ENCODE measurements around the gene ATP6AP1. TPM values are rescaled to one million over a fixed set of nuclear protein-coding genes. Genes with fewer than 3 reads are reported as not detected.

ATP6AP1 gene
- total RNA-seq, 4 donors from 2014 or later, result 33.6 to 94.5 (median 43.9) TPM

DNA sequence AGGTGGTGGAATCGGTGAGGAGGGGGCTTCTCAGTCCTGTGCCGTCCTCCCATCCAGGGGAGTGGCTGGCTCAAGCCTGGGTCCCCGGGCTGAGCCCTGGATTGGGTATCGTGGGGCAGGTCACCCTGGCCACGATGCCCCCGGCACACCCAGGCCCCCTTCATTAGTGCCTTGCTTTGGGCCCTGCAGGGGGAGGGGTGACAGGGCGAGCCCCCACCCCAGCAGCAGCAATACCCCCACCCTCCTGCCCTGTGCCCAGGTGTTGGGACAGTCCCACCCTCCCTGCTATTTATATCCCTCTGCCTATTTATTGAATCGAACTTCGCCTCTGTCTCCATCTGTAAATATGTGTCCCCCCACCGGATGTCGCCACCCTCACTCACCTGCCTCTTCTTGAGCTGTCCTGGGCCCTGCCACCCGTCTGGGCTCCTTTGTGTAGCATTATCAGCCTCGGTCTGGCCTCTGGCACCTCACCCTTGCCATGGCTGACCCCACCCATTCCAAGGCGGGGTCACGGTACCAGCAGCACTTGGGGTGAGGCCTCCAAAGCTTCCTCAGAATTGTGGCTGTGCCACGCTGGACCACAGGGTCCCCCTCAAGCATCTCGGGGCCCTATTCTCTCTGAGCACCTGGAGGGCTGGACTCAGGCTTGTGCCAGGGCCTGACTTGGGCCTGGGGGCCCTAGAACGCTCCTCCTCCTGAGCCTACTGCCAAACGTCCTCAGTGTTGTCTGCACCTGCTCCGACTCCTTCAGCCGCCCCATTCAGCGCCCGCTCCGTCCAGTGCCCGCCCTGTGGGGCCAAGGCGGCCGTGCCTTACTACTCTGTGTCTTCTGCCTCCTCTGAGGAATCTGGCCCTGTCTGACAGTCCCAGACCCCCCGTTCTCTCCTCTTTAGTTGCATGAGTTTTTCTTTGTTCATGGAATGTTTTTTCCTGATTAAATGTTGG lies 44.5 kb downstream of the ATP6AP1 start:
- no peak for TF ChIP-seq CTCF (IDR thresholded peaks at IDR 0.05; ENCODE audit: low read depth)

GRCh38 chrX:154473683-154474082 lies 45.2 kb downstream of the ATP6AP1 start:
- TF ChIP-seq CTCF (IDR thresholded peaks at IDR 0.05; ENCODE audit: low read depth), result no peak

DNA sequence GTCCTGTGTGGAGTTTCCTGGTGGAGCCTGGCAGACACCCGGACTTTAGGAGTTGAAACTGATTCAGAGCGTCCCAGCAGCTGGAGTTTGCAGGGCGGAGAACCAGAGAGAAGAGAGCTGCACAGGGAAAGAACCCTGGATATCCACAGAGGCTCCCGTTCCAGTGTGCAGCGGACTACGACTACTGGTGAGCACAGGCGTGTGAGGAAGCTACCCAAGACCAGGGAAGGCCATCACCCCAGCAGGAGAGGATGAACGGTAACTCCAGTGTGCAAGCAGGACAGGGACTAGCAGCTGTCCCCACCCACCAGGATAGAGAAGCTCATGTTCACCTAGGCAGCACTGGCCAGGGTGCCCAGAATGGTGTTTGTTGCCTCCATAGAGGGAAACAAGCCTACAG lies 48.3 kb downstream of the ATP6AP1 start:
- no peak for TF ChIP-seq CTCF (IDR thresholded peaks at IDR 0.05; ENCODE audit: low read depth)

DNA sequence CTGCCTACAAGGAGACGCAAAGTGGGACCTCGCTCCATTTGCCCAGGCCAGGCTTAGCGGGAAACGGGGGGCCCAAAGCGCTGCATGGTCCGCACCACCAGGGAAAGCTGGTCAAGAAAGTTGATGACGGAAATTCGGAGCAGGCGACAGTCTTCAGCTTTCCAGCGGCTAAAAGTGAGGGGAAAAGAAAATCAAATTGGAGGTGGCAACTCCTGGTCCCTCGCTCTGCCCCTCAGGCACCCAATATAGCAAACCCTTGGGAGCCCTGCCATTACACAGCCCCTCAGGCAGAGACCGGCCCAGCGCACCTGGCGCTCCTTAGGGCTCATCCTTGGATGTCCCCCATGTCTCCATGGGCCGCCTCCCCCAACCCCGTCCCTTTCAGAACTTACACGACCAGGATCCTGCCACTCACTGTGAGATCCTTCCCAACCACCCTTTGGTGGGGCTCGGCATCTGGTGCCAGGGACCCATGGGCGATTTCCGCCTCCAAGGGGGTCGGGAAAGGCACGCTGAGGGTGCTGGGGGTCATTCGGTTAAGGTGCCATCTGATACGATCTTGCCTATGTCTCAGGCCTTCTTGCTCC lies 49.5 kb downstream of the ATP6AP1 start:
- TF ChIP-seq CTCF (IDR thresholded peaks at IDR 0.05; ENCODE audit: low read depth), result no peak

GRCh38 chrX:154478728-154479622 lies 50.5 kb downstream of the ATP6AP1 start, which contains the start of gene LAGE3:
Gene LAGE3, minus strand, starts transcription at chrX:154479281. Its CDS starts 366 bp downstream, at chrX:154478915.
- TF ChIP-seq CTCF (IDR thresholded peaks at IDR 0.05; ENCODE audit: low read depth), result no peak

- TF ChIP-seq CTCF (IDR thresholded peaks at IDR 0.05; ENCODE audit: low read depth), result no peak
These were observed 52.7 kb downstream of the ATP6AP1 start for GRCh38 chrX:154481195-154481594.
